ENCODE data around the gene ZSCAN26. TPM values are rescaled to one million over a fixed set of nuclear protein-coding genes. Genes with fewer than 3 reads are reported as not detected.
A peak's percentile ranks its signal among the peaks of the same experiment; 100 is the strongest.
"Not testable (repeated sequence)": the region's sequence is repeated elsewhere in the genome, so short reads cannot be mapped to it uniquely, and the experiment has no call there.

The ZSCAN26 gene
- polyA plus RNA-seq, 4 donors, result 36.4 to 40.3 (median 37.8) TPM

GRCh38 chr6:28252009-28252975 lies 14.7 kb upstream of the ZSCAN26 start, which contains the start of gene ZKSCAN4:
ZKSCAN4 (minus strand) TSS chr6:28252269; CDS start chr6:28251980, 289 bp downstream.
- peak; percentile 81 to 91 (median 86) for DNase-seq (ENCODE audit: low read depth in 4 of 4, low spot score in 3 of 4)

DNA sequence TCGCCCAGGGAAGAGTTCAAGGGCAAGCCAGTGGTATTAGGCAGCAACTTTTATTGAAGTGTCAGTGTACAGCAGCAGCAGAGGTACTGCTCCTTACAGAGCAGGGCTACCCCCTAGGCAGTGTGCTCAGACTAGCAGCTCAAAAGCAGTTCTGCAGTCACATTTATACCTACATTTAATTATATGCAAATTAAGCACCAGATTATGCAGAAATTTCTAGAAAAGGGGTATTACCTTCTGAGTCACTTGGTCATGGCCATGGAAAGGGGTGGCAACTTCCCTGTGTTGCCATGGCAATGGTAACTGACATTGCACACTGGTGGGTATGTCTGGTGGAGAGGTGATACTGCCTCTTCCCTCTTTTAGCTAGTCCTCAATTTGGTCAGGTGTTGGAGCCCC lies 12.8 kb upstream of the ZSCAN26 start:
- DNase-seq (ENCODE audit: low read depth in 4 of 4, low spot score in 3 of 4), result no peak

DNA sequence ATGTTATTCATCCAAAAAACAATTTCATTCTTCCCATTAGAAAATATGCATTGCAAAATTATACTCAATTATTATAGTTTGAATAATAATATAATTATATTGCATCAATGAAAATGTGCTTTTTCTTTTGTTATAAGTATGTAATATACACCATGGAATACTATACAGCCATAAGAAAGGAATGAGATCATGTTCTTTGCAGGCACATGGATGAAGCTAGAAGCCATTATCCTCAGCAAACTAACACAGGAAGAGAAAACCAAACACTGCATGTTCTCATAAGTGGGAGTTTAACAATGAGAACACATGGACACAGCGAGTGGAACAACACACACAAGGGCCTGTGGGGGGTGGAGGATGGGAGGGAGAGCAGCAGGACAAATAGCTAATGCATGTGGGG lies 9.9 kb upstream of the ZSCAN26 start:
- no peak for DNase-seq (ENCODE audit: low read depth in 4 of 4, low spot score in 3 of 4)

DNA sequence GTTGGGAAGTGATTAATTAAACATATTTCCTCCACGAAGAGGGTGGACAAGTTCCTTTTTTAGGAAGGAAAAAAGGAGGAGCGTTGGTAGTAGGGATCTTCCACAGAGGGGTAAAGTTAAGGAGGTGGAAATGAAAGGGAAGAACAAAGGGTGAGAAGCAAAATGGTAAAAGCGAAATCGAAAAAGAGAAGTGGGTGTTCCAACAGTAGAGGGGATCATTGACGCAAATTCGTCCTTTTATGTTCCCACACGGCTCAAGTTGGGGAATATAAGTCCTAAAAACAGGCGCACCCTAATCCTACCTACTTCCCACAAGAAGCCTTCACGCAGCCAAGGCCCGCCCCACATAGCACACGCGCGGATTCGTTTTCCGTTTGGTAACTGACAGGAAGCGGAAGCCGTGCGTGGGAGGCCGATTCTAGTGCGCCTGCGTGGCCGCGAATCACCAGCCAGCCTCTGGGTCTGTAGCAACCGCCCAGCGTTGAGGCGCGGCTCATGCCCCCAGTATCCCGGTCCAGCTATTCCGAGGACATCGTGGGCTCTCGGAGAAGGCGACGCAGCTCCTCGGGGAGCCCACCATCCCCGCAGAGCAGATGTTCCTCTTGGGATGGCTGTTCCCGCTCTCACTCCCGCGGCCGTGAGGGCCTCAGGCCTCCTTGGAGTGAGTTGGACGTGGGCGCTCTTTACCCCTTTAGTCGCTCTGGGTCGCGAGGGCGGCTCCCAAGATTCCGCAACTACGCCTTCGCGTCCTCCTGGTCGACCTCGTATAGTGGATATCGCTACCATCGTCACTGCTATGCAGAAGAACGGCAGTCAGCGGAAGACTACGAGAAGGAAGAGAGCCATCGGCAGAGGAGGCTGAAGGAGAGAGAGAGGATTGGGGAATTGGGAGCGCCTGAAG lies 7.8 kb upstream of the ZSCAN26 start, which contains the start of gene NKAPL:
Gene NKAPL (plus strand): TSS at position 421 of the 901 bp plus-strand sequence. CDS start 75 bp downstream, at position 496.
- peak in 1 of 4 donors; percentile 45 for DNase-seq (ENCODE audit: low read depth in 4 of 4, low spot score in 3 of 4)

GRCh38 chr6:28263922-28264321 lies 3.0 kb upstream of the ZSCAN26 start:
- no peak for DNase-seq (ENCODE audit: low read depth in 4 of 4, low spot score in 3 of 4)

DNA sequence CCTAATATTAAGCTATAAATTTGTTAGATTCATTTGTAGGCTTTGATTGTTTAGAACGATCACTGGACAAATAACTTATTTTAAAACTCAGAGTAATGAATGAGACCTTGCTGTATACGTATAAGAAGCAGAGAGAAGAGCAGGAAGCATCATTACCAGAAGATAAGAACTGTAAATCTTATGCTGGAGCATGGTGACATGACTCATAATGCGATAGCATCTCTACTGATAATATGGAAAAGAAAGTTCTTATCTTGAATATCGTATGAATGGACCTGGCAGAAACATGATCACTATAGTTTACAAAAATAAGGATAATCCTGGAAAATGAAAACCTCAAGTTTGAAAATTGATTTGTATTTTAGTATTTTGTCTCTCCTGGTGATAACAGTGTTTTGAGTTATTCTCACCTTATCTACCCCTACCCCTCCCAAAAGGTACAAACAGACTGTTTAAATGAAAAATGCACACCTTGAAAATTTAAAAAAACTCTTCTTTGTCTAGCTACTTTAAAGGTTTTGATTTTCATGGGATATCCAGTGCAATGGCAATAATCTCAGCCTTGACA lies 2.0 kb upstream of the ZSCAN26 start:
- no peak for DNase-seq (ENCODE audit: low read depth in 4 of 4, low spot score in 3 of 4)

DNA sequence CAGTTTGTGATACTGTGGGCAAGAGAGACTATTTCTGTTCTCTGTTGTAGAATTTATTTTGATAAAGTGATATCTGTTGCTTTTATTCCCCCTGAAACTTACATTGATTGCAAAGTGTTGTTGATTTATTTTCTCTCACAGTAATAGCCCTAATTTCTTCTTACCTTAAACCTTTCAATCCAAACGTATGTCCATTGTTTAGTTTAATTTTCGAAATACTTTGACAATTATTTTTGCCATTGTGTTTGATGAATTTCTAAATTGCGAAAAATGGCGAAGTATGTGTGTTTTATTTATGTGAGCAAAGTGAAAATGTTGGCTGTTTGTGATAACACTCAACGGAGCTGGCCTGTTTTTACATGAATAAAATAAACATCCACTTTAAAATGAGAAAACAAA lies 381 bp upstream of the ZSCAN26 start:
- DNase-seq (ENCODE audit: low read depth in 4 of 4, low spot score in 3 of 4), result no peak

DNA sequence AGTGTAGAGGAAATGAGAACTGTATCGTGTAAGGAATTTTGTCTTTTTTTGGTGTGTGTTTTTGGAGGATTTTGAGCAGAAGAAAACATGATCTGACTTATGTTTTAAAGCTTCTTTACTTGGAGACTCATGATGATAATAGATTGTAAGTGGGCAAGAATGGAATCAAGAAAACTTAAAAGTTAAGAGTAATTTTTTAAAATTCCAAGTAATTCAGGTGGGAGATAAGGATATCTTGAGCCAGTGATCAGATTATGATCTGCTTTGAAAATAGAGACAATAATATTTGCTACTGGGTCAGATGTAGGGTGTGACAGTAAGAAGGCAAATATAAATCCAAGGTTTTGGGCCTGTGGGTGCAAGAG lies 734 bp downstream of the ZSCAN26 start:
- no peak for DNase-seq (ENCODE audit: low read depth in 4 of 4, low spot score in 3 of 4)

DNA sequence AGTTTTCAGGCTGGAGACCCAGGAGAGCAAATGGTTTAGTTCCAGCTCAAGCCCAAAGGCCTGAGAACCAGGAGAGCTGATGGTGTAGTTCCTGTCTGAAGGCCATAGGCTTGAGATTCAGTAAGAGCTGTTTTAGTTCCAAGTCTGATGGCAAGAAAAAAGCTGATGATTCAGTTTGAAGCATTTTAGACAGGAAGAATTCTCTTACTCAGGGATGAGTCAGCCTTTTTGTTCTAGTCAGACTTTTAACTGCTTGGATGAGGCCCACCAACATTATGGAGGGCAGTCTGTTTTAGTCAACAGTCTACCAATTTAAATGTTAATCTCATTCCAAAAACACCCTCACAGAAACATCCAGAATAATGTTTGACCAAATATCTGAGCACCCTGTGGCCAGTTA lies 2.5 kb downstream of the ZSCAN26 start:
- DNase-seq (ENCODE audit: low read depth in 4 of 4, low spot score in 3 of 4), result no peak

DNA sequence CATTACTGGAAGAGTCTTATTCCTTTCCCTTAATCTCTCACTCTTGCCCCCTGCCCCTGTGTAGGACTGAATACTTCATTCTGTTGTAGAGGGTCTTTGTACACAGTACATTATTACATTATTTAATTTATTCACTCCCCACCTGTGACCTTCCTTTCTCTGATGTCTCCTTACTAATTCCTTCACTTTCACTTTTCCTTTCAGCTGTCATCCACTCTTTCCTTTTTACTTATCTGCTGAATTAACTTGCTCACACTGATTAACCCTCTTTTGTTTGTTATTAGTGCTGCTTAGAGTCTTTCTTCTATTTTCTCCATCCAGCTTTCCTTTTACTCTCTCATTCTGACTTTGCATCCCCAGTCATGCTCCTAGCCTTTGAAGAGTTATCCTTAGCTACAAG lies 7.9 kb downstream of the ZSCAN26 start:
- no peak for DNase-seq (ENCODE audit: low read depth in 4 of 4, low spot score in 3 of 4)

- no peak for DNase-seq (ENCODE audit: low read depth in 4 of 4, low spot score in 3 of 4)
Observed at GRCh38 chr6:28277746-28278145, 10.8 kb downstream of the ZSCAN26 start.

DNA sequence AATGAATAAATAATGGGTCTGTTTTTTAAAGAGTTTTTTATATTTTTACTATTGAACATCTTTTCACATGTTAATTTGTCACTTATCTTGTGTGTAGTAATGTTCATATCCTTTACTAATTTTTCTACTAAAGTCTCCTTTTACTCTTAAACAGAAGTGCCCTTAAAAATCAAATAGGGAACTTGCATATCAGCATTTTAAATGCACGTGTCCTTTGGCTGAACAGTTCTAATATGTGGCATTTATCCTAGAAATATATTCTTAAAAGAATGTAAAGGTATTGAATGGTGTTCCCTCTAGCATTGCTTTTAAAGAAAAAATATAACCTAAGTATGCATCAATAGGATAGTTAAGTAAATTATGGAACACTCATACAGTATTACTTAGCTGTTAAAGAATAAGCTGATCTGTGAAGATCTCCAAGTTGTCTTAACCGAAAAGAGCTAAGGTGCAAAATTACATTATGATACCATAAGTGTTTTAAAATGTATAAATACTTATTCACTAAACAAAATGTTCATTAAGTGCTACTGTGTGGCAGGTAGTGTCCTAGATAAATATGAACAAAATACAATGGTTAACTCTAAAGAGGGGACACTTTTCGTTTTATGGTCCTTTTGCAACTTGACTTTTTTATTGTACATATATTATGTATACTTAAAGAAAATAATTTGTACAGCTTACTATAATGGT lies 13.8 kb downstream of the ZSCAN26 start:
- no peak for DNase-seq (ENCODE audit: low read depth in 4 of 4, low spot score in 3 of 4)

GRCh38 chr6:28281288-28282064 lies 14.5 kb downstream of the ZSCAN26 start, which contains the start of gene PGBD1:
PGBD1 (plus strand) TSS chr6:28281572; CDS start chr6:28283814, 2,242 bp downstream.
- DNase-seq (ENCODE audit: low read depth in 4 of 4, low spot score in 3 of 4), result peak in 1 of 4 donors; percentile 40

DNA sequence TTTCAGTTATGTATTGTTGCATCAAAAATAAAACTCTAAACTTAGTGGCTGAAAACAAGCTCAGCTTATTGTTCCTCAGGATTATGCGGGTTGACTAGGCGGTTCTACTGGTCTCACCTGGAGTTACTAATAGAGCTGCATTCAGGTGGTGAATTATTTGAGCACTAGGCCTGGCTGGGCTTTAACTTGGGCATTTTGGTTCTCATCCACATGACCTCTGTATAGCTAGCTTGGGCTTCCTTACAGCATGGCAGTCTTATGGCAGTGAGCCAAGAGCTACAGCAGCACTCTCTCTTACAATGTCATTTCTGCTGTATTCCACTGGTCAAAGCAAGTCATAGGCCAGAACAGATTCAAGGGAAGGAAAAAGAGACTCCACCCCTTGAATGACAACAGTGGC lies 16.0 kb downstream of the ZSCAN26 start:
- DNase-seq (ENCODE audit: low read depth in 4 of 4, low spot score in 3 of 4), result no peak

- DNase-seq (ENCODE audit: low read depth in 4 of 4, low spot score in 3 of 4), result no peak
Observed at GRCh38 chr6:28291573-28291972, 24.6 kb downstream of the ZSCAN26 start.

DNA sequence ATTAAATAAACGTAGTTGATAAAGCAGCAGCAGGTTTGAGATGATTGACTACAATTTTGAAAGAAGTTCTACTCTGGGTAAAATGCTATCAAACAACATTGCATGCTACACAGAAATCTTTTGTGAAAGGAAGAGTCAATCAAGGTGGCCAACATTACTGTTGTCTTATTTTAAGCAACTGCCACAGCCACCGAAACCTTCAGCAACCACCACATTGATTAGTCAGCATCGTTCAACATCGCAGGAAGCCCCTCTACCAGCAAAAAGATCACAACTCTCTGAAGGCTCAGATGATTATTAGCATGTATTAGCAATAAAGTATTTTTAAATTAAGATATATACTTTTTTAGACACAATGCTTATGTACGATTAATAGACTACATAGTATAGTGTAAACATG lies 28.4 kb downstream of the ZSCAN26 start:
- no peak for DNase-seq (ENCODE audit: low read depth in 4 of 4, low spot score in 3 of 4)

DNA sequence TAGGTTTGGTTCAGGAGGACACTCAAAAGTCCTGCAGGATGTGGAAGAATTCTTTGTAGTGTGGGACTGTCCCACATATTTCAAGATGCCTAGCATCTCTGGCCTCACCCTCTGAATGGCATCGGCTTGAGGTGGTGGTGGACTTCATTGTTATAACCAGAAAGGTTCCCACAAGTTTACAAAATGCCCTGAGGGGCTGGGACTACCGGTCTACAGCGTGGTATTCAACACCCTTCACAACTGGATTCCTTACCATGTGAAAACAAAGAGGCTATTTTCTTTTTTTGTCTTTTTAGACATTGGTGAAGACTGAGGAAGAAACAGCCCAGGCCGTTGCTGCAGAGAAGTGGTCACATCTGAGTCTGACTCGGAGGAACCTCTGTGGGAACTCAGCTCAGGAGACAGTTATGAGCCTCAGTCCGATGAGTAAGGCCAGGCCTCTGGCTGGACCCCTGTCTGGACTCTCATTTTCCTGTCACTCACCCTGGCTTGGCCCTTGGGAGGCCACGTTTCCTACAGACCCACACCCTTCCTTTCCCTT lies 29.6 kb downstream of the ZSCAN26 start:
- no peak for DNase-seq (ENCODE audit: low read depth in 4 of 4, low spot score in 3 of 4)

DNA sequence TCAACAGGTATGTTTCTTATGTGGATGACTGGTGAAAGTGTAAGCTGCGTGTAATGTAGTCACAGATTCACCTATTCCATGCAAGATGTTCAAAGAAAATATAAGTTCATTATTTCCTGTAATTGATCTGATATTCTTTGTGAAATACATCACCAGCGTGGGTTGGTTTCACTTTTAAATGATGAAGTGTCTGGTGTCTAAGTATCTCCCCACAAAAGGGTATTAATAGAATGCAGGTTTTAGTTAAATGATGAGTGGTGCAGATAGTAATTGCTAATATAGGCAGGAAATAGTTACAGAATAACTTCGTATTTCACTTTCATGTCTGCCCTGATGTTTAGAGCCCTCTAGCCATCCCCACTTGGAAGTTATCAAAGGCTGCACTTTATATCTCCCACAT lies 36.6 kb downstream of the ZSCAN26 start:
- DNase-seq (ENCODE audit: low read depth in 4 of 4, low spot score in 3 of 4), result no peak

DNA sequence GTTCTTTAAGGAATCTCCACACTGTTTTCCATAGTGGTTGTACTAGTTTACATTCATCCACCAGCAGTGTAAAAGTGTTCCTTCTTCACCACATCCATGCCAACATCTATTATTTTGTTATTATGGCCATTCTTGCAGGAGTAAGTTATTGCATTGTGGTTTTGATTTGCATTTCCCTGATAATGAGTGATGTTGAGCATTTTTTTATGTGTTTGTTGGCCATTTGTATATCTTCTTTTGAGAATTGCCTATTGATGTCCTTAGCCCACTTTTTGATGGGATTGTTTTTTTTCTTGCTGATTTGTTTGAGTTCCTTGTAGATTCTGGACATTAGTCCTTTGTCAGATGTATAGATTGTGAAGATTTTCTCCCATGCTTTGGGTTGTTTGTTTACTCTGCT lies 39.4 kb downstream of the ZSCAN26 start:
- DNase-seq (ENCODE audit: low read depth in 4 of 4, low spot score in 3 of 4), result not testable (repeated sequence)
